ENCODE data around the gene CD320.

DNA sequence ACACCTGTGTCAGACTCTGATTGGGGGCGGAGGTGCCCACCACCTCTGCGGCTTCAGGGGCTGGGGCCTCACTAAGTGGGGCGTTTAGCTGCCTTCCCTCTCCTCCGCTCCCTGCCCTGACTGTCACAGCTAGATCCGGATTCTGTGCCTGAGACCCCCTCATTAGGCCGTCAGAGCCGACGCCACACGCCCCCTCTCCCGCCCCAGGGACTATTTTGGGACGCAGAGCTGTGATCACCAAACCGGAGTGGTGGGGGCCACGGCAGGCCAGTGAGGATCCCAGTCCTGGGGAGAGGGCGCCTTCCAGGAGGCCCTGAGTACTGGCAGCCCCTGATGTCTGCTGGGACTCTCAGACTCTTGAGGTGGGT, 34.1 kb upstream of the CD320 start:
- TF ChIP-seq, protein P1, sequence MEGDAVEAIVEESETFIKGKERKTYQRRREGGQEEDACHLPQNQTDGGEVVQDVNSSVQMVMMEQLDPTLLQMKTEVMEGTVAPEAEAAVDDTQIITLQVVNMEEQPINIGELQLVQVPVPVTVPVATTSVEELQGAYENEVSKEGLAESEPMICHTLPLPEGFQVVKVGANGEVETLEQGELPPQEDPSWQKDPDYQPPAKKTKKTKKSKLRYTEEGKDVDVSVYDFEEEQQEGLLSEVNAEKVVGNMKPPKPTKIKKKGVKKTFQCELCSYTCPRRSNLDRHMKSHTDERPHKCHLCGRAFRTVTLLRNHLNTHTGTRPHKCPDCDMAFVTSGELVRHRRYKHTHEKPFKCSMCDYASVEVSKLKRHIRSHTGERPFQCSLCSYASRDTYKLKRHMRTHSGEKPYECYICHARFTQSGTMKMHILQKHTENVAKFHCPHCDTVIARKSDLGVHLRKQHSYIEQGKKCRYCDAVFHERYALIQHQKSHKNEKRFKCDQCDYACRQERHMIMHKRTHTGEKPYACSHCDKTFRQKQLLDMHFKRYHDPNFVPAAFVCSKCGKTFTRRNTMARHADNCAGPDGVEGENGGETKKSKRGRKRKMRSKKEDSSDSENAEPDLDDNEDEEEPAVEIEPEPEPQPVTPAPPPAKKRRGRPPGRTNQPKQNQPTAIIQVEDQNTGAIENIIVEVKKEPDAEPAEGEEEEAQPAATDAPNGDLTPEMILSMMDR (IDR thresholded peaks at IDR 0.05), result no peak
- TF ChIP-seq POLR2AphosphoS5 (IDR thresholded peaks at IDR 0.05), result no peak
- TF ChIP-seq EP300 (IDR thresholded peaks at IDR 0.05), result no peak
